Raji (cell line): ENCODE data around the gene TBPL1.

Experiments used
- POLR2A ChIP-seq: IDR thresholded peaks from 2 replicates; pipeline ENCODE4 v1.6.1; 2011; ENCODE audit warnings: low read depth, low read length, control low read depth; ENCODE audit not compliant: insufficient read depth

TBPL1 gene

DNA sequence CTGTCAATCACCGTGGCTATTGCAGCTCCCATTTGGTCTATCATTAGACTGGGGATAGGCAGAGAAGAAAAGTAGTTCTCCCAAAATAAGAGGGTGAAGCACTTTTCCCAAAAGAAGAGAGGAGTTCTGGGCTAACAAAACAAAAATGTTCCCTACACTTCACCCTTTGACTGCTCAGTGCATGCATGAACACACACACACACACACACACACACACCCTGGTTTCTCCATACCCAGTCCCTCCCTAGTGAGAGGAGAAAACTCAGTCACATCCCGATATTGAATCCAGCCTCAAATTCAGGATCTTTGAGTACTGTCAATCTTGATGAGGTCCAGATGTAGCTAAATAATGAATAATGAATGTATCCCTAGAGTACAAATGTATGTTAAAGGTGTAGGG lies 4.6 kb upstream of the TBPL1 start:
- TF ChIP-seq POLR2A: no peak

DNA sequence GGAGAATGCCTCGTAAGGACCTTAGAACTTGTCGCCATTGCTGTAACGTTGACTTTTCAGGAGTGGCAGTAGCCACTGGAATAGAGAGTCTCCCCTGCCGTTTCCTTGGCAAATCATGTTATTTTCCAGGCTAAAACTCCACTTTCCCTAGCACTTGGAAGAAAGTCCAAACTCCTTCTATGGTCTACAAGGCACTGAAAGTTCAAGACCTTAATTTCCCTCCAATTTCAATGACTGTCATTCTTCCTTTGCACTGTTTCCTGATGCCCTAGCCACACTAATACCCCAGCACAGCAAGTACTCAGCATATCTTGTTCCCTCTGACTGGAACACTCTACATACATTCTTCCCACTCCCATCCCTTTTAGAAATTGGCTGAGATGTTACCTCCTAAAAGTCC lies 1.8 kb upstream of the TBPL1 start:
- TF ChIP-seq POLR2A: no peak

DNA sequence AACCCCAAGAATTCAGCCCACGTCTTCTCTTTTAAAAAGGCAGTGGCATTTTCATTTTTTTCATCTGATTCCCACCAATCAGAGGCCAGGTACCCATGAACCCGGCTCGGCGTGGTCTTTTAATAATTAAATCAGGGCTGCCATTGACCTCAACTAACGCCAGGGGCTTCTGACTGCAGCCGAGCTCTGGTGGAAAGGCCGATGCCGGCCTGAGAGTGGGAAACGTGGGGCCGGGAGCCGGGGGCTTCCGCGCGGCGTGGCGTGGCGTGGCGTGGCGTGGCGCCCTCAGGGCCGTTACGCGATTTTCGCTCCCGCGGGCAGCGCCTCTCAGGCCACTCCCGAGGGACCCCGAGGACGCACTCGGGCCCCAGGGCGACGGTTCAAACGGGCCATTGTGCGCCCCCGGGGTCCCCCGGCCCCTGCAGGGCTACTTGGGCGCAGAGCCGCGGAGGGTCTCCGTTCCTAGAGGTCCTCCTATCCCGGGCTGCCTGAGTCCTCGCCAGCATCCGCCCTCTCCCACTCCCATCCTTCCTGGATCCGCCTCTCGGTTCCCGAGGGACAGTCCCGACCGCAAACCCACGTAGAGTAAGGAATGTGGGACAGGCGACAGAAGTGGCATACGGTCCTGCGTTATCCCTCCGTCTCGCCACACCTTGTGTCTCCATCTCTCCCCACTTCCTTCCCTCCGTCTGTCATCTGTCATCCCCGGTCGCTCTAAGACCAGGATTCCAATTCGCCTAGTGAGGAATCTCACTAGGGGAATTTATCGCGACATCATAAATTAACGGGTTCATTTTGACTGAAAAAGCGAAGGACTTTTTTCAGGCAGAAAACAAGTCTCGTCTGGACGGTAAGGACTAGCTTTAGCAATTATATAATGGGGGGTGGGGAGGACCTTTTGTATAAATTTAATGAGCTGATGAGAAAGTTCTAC lies 876 bp upstream of the TBPL1 start:
- TF ChIP-seq POLR2A: peak; percentile 72; the same call in 1 of the 2 replicates

DNA sequence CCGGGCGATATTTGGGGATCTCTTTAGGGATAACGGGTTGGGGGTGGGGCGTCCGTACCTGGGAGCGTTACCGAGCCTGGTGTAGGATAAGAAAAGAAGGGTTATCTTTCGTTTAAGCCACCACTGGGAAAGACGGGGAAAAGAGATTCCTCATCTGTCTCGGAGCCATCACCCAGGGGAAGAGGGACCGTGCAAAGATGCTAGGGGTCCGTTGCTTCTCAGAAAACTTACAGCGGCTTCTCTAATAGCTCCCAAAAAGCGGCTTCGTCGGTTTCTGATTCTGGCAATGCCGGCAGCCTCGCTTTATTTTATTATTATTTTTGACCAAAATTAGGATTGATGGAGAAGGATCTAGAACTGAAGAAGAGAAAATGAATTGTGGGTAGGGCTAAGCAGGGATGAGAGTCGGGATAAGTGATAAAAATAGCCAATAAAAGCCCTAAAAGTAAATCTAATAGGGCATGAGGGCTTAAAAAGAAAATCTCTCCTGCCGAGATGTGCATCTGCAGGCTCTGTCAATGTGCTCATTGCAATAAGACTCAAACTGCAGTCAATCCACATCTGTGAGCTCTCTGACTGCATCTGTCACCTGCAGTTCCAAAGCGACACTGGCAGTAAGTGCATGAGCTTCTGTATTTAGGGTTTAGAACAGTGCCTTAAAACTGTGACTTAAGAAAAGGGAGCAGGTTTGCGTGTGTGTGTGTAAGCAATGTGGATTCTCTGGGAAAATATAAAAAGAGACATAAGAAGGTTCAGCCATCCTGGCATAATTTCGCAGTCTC lies 801 bp downstream of the TBPL1 start:
- TF ChIP-seq POLR2A: no peak

DNA sequence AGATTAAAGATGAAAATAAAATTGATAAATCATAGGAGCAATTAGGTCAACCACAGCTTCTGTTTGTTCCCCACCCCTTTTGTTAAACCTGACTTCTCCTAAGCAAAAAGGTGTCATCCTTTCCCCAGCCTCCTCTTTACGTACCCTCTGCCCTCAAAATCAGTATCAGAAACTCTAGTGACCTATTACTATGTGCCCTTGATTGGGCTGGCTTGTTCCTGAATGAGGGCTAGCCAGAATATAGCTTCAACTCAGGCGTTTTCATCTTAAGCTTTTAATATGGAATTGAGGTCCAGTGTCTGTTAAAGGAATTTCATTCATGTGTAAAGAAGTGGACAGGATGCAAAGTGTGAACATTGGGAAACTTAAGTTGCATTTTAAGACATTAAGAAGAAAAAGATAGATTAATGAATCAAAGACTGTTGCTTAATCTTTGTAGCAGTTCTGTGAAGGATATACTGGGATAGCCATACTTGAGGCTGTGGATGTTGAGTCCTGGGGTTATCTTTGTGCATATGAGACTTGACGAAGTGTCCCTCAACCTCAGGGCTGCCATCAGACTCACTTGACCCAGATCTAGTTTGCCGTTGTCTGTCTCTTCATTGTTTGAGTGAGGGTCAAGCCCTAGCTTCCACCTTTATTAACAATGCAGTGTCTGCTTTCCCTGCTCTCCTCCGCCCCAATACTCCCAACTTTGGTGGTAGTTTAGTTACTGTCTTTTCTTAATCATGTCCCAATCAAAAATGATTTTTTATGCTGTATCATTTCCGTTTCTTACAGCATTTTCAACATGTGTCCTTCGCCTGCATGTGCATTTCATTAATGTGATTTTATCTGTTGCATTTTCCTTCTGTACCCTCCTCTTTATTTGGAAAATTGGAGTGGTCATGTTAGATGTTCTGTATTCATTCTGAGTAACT lies 1.9 kb downstream of the TBPL1 start:
- no peak for TF ChIP-seq POLR2A

DNA sequence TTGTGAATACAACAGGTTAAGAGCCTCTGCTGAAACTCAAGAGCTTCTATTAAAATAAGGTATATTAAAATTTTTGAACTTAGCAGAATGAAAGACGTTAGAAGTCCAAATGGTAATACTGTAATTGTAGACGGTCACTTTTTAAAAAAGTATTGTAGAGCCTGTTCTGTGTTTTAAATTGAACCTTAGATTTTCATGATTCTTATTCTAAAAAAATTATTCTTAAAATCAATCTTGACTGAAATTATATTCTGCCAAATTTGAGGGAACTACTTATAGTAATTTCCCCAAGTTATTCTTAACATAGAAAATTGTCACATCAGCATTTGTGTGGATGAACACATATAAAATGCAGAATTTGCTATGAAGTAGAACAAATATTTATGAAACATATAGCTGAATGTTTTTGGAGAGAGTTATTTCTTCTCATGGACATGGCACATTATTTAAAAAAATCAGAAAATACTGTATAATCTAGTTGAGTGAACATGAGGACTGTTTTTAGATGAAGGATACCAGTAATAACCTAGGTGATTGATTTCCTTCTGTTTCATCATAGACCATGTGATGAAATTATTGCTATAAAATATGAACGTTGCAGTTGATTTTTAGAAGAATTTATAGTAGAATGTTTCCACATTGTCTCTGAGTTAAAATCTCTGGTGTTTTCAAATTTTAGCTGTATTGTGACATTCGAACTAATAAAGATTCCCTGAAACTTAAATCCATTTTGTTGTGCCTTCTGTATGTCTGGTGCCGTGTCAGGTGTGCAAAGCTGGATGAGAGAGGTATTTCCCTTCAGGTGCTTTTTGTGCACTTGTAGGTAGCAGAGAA lies 2.8 kb downstream of the TBPL1 start:
- no peak for TF ChIP-seq POLR2A

DNA sequence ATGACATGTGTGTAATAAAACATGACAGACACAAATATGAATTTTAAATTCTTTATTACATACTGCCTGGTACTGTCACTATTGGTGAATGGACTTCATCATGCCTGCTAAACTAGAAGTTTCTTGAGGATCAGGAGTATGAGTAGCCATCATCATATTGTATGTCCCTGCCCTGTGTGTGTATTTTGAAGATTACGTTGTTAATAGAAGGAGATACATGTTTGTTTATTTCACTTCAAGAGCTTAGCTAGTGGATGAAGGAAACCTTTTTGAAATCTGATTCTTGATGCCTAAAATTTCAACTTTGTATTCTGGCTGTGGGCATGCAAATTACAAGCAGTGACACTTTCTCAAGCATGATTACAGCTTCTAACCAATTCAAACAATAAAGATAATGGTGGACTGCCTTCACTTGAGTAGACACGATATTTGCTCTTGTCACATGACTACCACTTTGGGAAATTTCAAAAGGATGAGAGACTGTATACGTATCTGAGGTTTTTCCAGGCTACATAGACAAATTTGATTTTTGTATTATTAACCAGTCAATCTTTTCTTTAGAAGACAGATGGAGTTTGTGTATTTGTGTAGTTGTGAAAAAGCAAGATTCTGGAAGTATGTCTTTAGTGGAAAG lies 3.5 kb downstream of the TBPL1 start:
- TF ChIP-seq POLR2A: no peak

DNA sequence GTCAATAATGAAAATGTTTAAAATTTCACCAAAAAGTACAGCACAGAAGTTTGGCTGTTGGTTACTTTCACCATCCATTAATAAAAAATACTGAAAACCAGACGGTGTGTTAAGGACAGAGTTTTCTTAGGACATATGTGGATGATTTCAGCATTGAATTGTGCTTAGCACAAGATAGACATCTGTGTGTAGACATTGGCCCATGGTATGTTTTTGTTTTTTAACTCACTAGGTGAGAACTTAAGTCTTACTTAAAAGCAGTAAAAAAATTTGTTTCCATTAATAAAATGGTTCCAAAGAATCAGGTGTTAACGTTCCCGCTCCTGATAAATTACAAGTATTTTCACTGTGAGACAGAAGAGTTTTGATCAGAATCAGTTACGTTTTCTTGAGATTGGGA lies 4.2 kb downstream of the TBPL1 start:
- no peak for TF ChIP-seq POLR2A

DNA sequence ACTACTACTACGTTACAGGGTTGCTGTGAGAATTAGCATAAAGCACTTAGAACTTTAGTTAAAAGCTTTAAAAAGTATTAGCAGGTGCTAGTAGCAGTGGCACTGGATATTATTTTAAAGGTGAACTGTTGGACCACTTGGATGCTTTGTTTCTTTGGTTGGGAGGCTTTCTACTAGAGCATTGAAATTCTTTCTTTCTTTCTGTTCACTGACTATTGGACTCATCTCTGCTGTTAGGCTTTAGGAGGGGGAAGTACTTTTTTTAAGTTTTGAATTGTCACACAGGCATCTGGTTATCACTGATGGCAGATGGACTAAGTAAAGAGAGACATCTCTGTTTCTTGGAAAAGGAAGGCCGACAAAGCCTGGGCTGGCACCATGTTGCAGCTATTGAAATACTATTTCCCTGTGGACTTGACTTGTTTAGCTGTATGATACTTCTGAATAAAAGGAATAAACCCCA lies 4.8 kb downstream of the TBPL1 start:
- no peak for TF ChIP-seq POLR2A

DNA sequence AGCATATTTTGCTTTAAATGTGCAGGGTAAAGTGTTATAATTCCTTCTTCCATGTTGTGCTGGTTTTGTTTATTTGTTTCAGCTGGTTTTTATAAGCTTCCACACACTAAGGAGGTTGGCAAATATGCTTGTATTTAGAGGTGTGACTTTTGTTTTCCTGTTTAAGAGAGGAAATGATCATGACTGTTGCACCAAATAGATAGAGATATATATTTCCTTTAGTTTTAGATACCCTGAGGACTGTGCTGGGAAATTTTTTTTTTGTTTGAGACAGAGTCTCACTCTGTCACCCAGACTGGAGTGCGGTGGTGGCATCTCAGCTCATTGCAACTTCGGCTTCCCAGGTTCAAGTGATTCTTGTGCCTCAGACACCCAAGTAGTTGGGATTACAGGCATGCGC lies 5.8 kb downstream of the TBPL1 start:
- no peak for TF ChIP-seq POLR2A

DNA sequence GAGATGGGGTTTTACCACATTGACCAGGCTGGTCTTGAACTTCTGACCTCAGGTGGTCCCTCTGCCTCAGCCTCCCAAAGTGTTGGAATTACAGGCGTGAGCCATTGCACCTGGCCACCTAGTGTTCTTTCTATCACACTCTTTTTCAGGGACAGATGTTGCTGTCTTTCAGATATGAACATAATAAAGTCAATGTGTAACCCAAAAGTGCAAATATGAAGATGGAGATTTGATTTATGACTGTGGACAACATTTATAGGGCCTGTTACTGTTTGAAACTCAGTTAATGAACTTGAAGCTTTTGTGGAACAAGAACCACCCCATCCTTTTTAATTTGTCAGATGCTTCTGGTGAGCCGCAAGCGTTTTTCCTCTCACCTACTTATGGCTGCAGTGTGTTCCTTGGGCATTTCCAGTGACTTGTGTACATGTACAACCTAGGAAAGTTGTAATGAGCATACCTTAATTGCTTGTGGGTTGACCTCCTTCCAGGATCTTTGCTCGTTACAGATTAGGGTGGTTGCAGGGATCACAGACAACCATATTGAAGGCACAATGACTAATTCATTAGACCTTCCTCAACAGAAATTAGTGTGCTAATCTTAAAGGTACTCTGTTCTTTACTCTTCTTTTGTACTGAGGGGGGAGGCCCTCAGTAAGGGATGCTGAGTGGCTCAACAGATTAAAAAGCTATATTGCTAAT lies 6.8 kb downstream of the TBPL1 start:
- no peak for TF ChIP-seq POLR2A

DNA sequence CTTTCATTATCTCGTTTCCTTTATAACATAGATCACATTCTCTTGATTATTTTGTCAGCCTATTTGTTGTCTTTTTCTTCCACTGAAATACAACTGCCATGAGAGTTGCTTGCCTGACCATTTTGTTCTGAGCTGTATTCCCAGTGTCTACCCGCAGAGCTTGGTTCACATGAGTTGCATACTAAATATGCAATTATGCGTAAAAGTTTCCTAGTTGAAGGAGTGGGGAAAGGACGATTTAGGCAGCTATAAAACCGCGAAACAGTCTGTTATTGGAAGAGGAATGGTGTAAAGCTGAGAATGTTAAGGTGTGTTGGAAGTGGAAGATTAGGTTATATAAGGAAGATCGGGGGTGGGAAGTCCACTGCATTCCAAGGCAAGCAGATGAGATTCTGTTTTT lies 8.8 kb downstream of the TBPL1 start:
- no peak for TF ChIP-seq POLR2A

DNA sequence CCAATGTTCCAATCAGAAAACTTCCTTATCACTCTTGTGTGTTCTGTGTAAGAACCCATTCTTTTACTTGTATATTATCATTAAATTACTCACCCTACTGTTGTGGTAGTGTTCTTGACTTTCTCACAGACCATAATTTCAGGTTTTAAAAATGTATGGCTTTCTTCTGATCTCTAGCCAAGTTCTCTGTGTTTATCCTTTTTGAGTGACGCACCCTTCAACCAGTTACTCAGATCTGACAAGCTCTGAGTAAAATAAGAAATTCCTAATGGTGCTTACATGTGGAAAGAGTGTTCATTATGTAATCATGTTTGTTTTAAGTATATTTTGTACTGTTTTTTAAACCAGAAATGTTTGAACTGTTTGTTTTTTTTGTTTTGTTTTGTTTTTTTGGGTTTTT lies 11.0 kb downstream of the TBPL1 start:
- TF ChIP-seq POLR2A: no peak
